CD4-positive, alpha-beta memory T cell (primary cell): Measurements from ENCODE around the gene RTN1. TPM values are rescaled to one million over a fixed set of nuclear protein-coding genes. Genes with fewer than 3 reads are reported as not detected.

Experiments
- CTCF ChIA-PET: fragments of 350-600 bp; sonication (Branson Sonifier 250); formaldehyde crosslinking; loops from one replicate; lab custom pipeline; 2021; ENCODE audit warnings: inconsistent platforms; ENCODE audit not compliant: partially characterized antibody; lab: Charles Lee
- POLR2A ChIA-PET: fragments of 350-600 bp; sonication (Branson Sonifier 250); formaldehyde crosslinking; loops from one replicate; lab custom pipeline; 2021; ENCODE audit not compliant: partially characterized antibody; lab: Charles Lee
- DNase-seq, 5 donors: peaks; one replicate each; pipeline versions ENCODE4 v3.0.0 to v3.0.0-alpha.2; 2020 to 2022; ENCODE audit warnings: mixed read lengths in 1 of 5
- H3K27ac ChIP-seq: one replicate; pipeline ENCODE4 v1.7.0; 2013; ENCODE audit warnings: low read depth, low read length
- H3K27me3 ChIP-seq: 2 replicates; pipeline ENCODE4 v1.7.0; 2013; ENCODE audit warnings: mild to moderate bottlenecking, low read length, moderate library complexity; ENCODE audit not compliant: insufficient read depth
- H3K36me3 ChIP-seq: 2 replicates; pipeline ENCODE4 v1.7.0; 2013; ENCODE audit warnings: mild to moderate bottlenecking, low read length, moderate library complexity; ENCODE audit not compliant: insufficient read depth
- H3K4me1 ChIP-seq: 2 replicates; pipeline ENCODE4 v1.7.0; 2013; ENCODE audit warnings: mild to moderate bottlenecking, low read length, moderate library complexity; ENCODE audit not compliant: insufficient read depth
- H3K4me3 ChIP-seq, 2 donors: one replicate each; pipeline ENCODE4 v1.7.0; 2013; ENCODE audit warnings: low read length in 2 of 2, mild to moderate bottlenecking in 1 of 2
- H3K9me3 ChIP-seq, 2 donors: one replicate each; pipeline ENCODE4 v1.7.0; 2013; ENCODE audit warnings: low read length in 2 of 2, control low read depth in 1 of 2; ENCODE audit not compliant: control insufficient read depth in 1 of 2
- H3K27ac Mint-ChIP-seq, 7 donors: one replicate each; pipeline ENCODE4 v1.8.0; 2020 to 2021; ENCODE audit warnings: mixed read lengths in 7 of 7, mild to moderate bottlenecking in 6 of 7, inconsistent platforms in 3 of 7, moderate library complexity in 3 of 7
- H3K27me3 Mint-ChIP-seq, 2 donors: one replicate each; pipeline ENCODE4 v1.8.0; 2020 to 2021; ENCODE audit warnings: mixed read lengths in 2 of 2
- H3K36me3 Mint-ChIP-seq, 2 donors: one replicate each; pipeline ENCODE4 v1.8.0; 2020 to 2021; ENCODE audit warnings: mixed read lengths in 2 of 2, inconsistent platforms in 1 of 2, mild to moderate bottlenecking in 1 of 2
- H3K4me1 Mint-ChIP-seq, 4 donors: one replicate each; pipeline ENCODE4 v1.8.0; 2020 to 2021; ENCODE audit warnings: mixed read lengths in 4 of 4, mild to moderate bottlenecking in 1 of 4
- H3K4me3 Mint-ChIP-seq, 8 donors: one replicate each; pipeline ENCODE4 v1.8.0; 2020 to 2021; ENCODE audit warnings: mixed read lengths in 8 of 8, mild to moderate bottlenecking in 7 of 8, moderate library complexity in 6 of 8, inconsistent platforms in 3 of 8
- H3K9me3 Mint-ChIP-seq, 8 donors: one replicate each; pipeline ENCODE4 v1.8.0; 2020 to 2021; ENCODE audit warnings: mixed read lengths in 8 of 8, mild to moderate bottlenecking in 5 of 8, inconsistent platforms in 3 of 8, moderate library complexity in 1 of 8
- intact Hi-C: fragments of 100-400 bp; cut with micrococcal nuclease; formaldehyde crosslinking; loops from one replicate; pipeline ENCODE4 v1.15.1; 2023
- polyA plus RNA-seq, 2 donors: library from polyadenylated mRNA; unstranded; fragments of 300-500 nt; fragmentation: Illumina TruSeq; gene quantifications; one replicate each; pipeline ENCODE4 v1.2.3, GENCODE V29; 2021
- total RNA-seq, 2 experiments: library from RNA; stranded (reverse); gene quantifications; one replicate each; pipeline ENCODE4 v1.2.3, GENCODE V29; 2021

The RTN1 gene
- total and polyA plus RNA-seq, 4 experiments from 2014 or later, result 0.39 TPM; not detected in 3

- H3K27ac Mint-ChIP-seq, result no peak overlapping the region
- H3K36me3 Mint-ChIP-seq, result no peaks in the 10 kb centered on the region
- H3K9me3 ChIP-seq, result no peaks in the 10 kb centered on the region
- H3K27me3 Mint-ChIP-seq, result no peaks in the 10 kb centered on the region
- no peaks in the 10 kb centered on the region for H3K4me1 Mint-ChIP-seq
- no peaks in the 10 kb centered on the region for H3K36me3 ChIP-seq
- no peaks in the 10 kb centered on the region for H3K9me3 Mint-ChIP-seq
- H3K27me3 ChIP-seq, result no peaks in the 10 kb centered on the region
- ChIA-PET POLR2A (no interaction called here), CTCF (no interaction called here)
- no peak for DNase-seq
- intact Hi-C loops, result no loop called here
- H3K27ac ChIP-seq, result no peak overlapping the region
- no peak overlapping the region for H3K4me3 Mint-ChIP-seq
- no peaks in the 10 kb centered on the region for H3K4me1 ChIP-seq
- no peak overlapping the region for H3K4me3 ChIP-seq
Measured at GRCh38 chr14:59772233-59772632, 98.3 kb downstream of the RTN1 start.

GRCh38 chr14:59771577-59771976 is 99.0 kb downstream of the RTN1 start:
- Histone ChIP-seq H3K27ac (no peak overlapping the region), H3K4me1 (no peaks in the 10 kb centered on the region), H3K9me3 (no peaks in the 10 kb centered on the region), H3K4me3 (no peak overlapping the region), H3K27me3 (no peaks in the 10 kb centered on the region), H3K36me3 (no peaks in the 10 kb centered on the region)
- no peaks in the 10 kb centered on the region for H3K9me3 Mint-ChIP-seq
- no peaks in the 10 kb centered on the region for H3K36me3 Mint-ChIP-seq
- H3K27ac Mint-ChIP-seq, result no peak overlapping the region
- ChIA-PET POLR2A (no interaction called here), CTCF (no interaction called here)
- H3K27me3 Mint-ChIP-seq, result no peaks in the 10 kb centered on the region
- H3K4me1 Mint-ChIP-seq, result no peaks in the 10 kb centered on the region
- intact Hi-C loops, result no loop called here
- DNase-seq, result no peak
- no peak overlapping the region for H3K4me3 Mint-ChIP-seq

GRCh38 chr14:59769586-59769985 is 101.0 kb downstream of the RTN1 start:
- CTCF ChIA-PET, result no interaction called here
- Histone ChIP-seq H3K27me3 (no peaks in the 10 kb centered on the region), H3K27ac (no peak overlapping the region), H3K36me3 (no peaks in the 10 kb centered on the region), H3K9me3 (no peaks in the 10 kb centered on the region), H3K4me3 (no peak overlapping the region), H3K4me1 (no peaks in the 10 kb centered on the region)
- Mint-ChIP-seq H3K27me3 (no peaks in the 10 kb centered on the region), H3K9me3 (no peaks in the 10 kb centered on the region), H3K4me3 (no peak overlapping the region), H3K4me1 (no peaks in the 10 kb centered on the region), H3K27ac (no peak overlapping the region), H3K36me3 (no peaks in the 10 kb centered on the region)
- intact Hi-C loops, result no loop called here
- no peak for DNase-seq
- POLR2A ChIA-PET, result no interaction called here

- Mint-ChIP-seq H3K36me3 (no peaks in the 10 kb centered on the region), H3K9me3 (no peaks in the 10 kb centered on the region)
- intact Hi-C loops, result no loop called here
Measured at GRCh38 chr14:59768855-59769375, 101.7 kb downstream of the RTN1 start.

GRCh38 chr14:59761851-59762250 is 108.7 kb downstream of the RTN1 start:
- Mint-ChIP-seq H3K9me3 (peaks cover 0 to 2% (median 0%) of the 10 kb centered on the region in 8 donors), H3K27ac (no peak overlapping the region), H3K4me1 (no peaks in the 10 kb centered on the region), H3K4me3 (no peak overlapping the region), H3K36me3 (no peaks in the 10 kb centered on the region), H3K27me3 (peaks cover 4 to 5% of the 10 kb centered on the region in 2 donors)
- H3K27me3 ChIP-seq, result no peaks in the 10 kb centered on the region
- no peaks in the 10 kb centered on the region for H3K36me3 ChIP-seq
- H3K9me3 ChIP-seq, result no peaks in the 10 kb centered on the region
- H3K4me3 ChIP-seq, result no peak overlapping the region
- no peaks in the 10 kb centered on the region for H3K4me1 ChIP-seq
- POLR2A ChIA-PET, result no interaction called here
- intact Hi-C loops, result no loop called here
- DNase-seq, result no peak
- CTCF ChIA-PET, result interaction anchor here (1.1 kb wide), 1 partner anchor 8 kb away, joined by 4 read pairs; no protein-coding TSS in a partner anchor
- H3K27ac ChIP-seq, result no peak overlapping the region

More at GRCh38 chr14:59768855-59769375, 101.7 kb downstream of the RTN1 start:
- ChIA-PET CTCF (no interaction called here), POLR2A (no interaction called here)
- H3K4me3 Mint-ChIP-seq, result no peak overlapping the region
- Histone ChIP-seq H3K4me3 (no peak overlapping the region), H3K4me1 (no peaks in the 10 kb centered on the region), H3K9me3 (no peaks in the 10 kb centered on the region), H3K36me3 (no peaks in the 10 kb centered on the region), H3K27me3 (no peaks in the 10 kb centered on the region), H3K27ac (no peak overlapping the region)
- no peak for DNase-seq
- no peaks in the 10 kb centered on the region for H3K27me3 Mint-ChIP-seq
- H3K27ac Mint-ChIP-seq, result no peak overlapping the region
- no peaks in the 10 kb centered on the region for H3K4me1 Mint-ChIP-seq

- peaks cover 0 to 2% (median 0%) of the 10 kb centered on the region in 8 donors for H3K9me3 Mint-ChIP-seq
- CTCF ChIA-PET, result no interaction called here
Measured at GRCh38 chr14:59755409-59756135, 115.0 kb downstream of the RTN1 start.

GRCh38 chr14:59754256-59754655 is 116.3 kb downstream of the RTN1 start:
- CTCF ChIA-PET, result interaction anchor here (1.2 kb wide), 1 partner anchor 8 kb away, joined by 4 read pairs; no protein-coding TSS in a partner anchor

More at GRCh38 chr14:59755409-59756135, 115.0 kb downstream of the RTN1 start:
- no peaks in the 10 kb centered on the region for H3K36me3 ChIP-seq
- Mint-ChIP-seq H3K27ac (no peak overlapping the region), H3K27me3 (peaks cover 3 to 5% of the 10 kb centered on the region in 2 donors), H3K36me3 (no peaks in the 10 kb centered on the region), H3K4me1 (no peaks in the 10 kb centered on the region), H3K4me3 (no peak overlapping the region)
- DNase-seq, result no peak
- no peak overlapping the region for H3K4me3 ChIP-seq
- intact Hi-C loops, result no loop called here
- no peak overlapping the region for H3K27ac ChIP-seq
- POLR2A ChIA-PET, result no interaction called here
- no peaks in the 10 kb centered on the region for H3K27me3 ChIP-seq
- H3K4me1 ChIP-seq, result no peaks in the 10 kb centered on the region
- no peaks in the 10 kb centered on the region for H3K9me3 ChIP-seq

More at GRCh38 chr14:59754256-59754655, 116.3 kb downstream of the RTN1 start:
- Mint-ChIP-seq H3K27ac (no peak overlapping the region), H3K4me1 (no peaks in the 10 kb centered on the region), H3K27me3 (peaks cover 3 to 4% of the 10 kb centered on the region in 2 donors), H3K4me3 (no peak overlapping the region), H3K9me3 (peaks cover 0 to 2% (median 0%) of the 10 kb centered on the region in 8 donors), H3K36me3 (no peaks in the 10 kb centered on the region)
- intact Hi-C loops, result no loop called here
- no peaks in the 10 kb centered on the region for H3K4me1 ChIP-seq
- POLR2A ChIA-PET, result no interaction called here
- H3K27me3 ChIP-seq, result no peaks in the 10 kb centered on the region
- no peaks in the 10 kb centered on the region for H3K9me3 ChIP-seq
- DNase-seq, result no peak
- no peak overlapping the region for H3K4me3 ChIP-seq
- no peak overlapping the region for H3K27ac ChIP-seq
- H3K36me3 ChIP-seq, result no peaks in the 10 kb centered on the region
